Stimulated activated naive B cell treated with anti-CD40 and anti-IgM and Interleukin-4, amounts not matched to agents 10 μg/mL and 1 μg/mL and 100 μg/mL, for 72 hours (primary cell): ENCODE data around the gene SDC3.

Source experiments
- ATAC-seq, 2 donors: fragments of 150-1000 bp; cut with Tn5 transposase; replicated peaks; 2 replicates each; pipeline ENCODE4 v1.10.0; 2021; ENCODE audit warnings: moderate library complexity in 1 of 2
- DNase-seq: peaks from one replicate; pipeline ENCODE4 v3.0.0; 2021
- H3K27ac Mint-ChIP-seq: one replicate; pipeline ENCODE4 v1.8.0; 2022; ENCODE audit warnings: mild to moderate bottlenecking, mixed read lengths
- H3K27me3 Mint-ChIP-seq, 2 donors: one replicate each; pipeline ENCODE4 v1.8.0; 2022; ENCODE audit warnings: mixed read lengths in 2 of 2
- H3K36me3 Mint-ChIP-seq, 2 donors: one replicate each; pipeline ENCODE4 v1.8.0; 2022; ENCODE audit warnings: mixed read lengths in 2 of 2, mild to moderate bottlenecking in 1 of 2
- H3K4me1 Mint-ChIP-seq, 2 donors: one replicate each; pipeline ENCODE4 v1.8.0; 2022; ENCODE audit warnings: mixed read lengths in 2 of 2, mild to moderate bottlenecking in 1 of 2
- H3K4me3 Mint-ChIP-seq, 2 donors: one replicate each; pipeline ENCODE4 v1.8.0; 2022; ENCODE audit warnings: mild to moderate bottlenecking in 2 of 2, mixed read lengths in 2 of 2, moderate library complexity in 1 of 2
- H3K9me3 Mint-ChIP-seq, 2 donors: one replicate each; pipeline ENCODE4 v1.8.0; 2022; ENCODE audit warnings: mixed read lengths in 2 of 2, mild to moderate bottlenecking in 1 of 2

The SDC3 gene

GRCh38 chr1:30884723-30885122 is 23.8 kb downstream of the SDC3 start:
- DNase-seq, result no peak
- no peak overlapping the region for H3K27ac Mint-ChIP-seq
- peaks cover 15 to 20% of the 10 kb centered on the region in 2 donors for H3K4me1 Mint-ChIP-seq
- no peaks in the 10 kb centered on the region for H3K36me3 Mint-ChIP-seq
- peaks cover 56 to 71% of the 10 kb centered on the region in 2 donors for H3K27me3 Mint-ChIP-seq
- no peaks in the 10 kb centered on the region for H3K9me3 Mint-ChIP-seq
- H3K4me3 Mint-ChIP-seq, result no peak overlapping the region
- ATAC-seq, result no peak

- H3K9me3 Mint-ChIP-seq, result no peaks in the 10 kb centered on the region
- DNase-seq, result no peak
- H3K4me1 Mint-ChIP-seq, result peaks cover 14 to 18% of the 10 kb centered on the region in 2 donors
- no peaks in the 10 kb centered on the region for H3K36me3 Mint-ChIP-seq
- H3K27ac Mint-ChIP-seq, result no peak overlapping the region
- no peak for ATAC-seq
- peaks cover 60 to 73% of the 10 kb centered on the region in 2 donors for H3K27me3 Mint-ChIP-seq
- no peak overlapping the region for H3K4me3 Mint-ChIP-seq
These were observed 25.0 kb downstream of the SDC3 start for GRCh38 chr1:30883389-30884172.

- H3K36me3 Mint-ChIP-seq, result no peaks in the 10 kb centered on the region
- no peak overlapping the region for H3K27ac Mint-ChIP-seq
- DNase-seq (no peak), ATAC-seq (no peak)
- no peaks in the 10 kb centered on the region for H3K9me3 Mint-ChIP-seq
- no peak overlapping the region for H3K4me3 Mint-ChIP-seq
- H3K27me3 Mint-ChIP-seq, result peaks cover 65 to 73% of the 10 kb centered on the region in 2 donors
- peaks cover 12 to 15% of the 10 kb centered on the region in 2 donors for H3K4me1 Mint-ChIP-seq
These were observed 25.7 kb downstream of the SDC3 start for GRCh38 chr1:30882678-30883388.

GRCh38 chr1:30881319-30882181 is 27.0 kb downstream of the SDC3 start:
- ATAC-seq (peak; percentile 89 to 92), DNase-seq (peak; percentile 83)
- H3K27ac Mint-ChIP-seq, result peak overlapping the region; percentile 68
- peaks cover 18 to 20% of the 10 kb centered on the region in 2 donors for H3K4me1 Mint-ChIP-seq
- peaks cover 66 to 73% of the 10 kb centered on the region in 2 donors for H3K27me3 Mint-ChIP-seq
- no peaks in the 10 kb centered on the region for H3K36me3 Mint-ChIP-seq
- H3K4me3 Mint-ChIP-seq, result no peak overlapping the region
- no peaks in the 10 kb centered on the region for H3K9me3 Mint-ChIP-seq

GRCh38 chr1:30880678-30881318 is 27.8 kb downstream of the SDC3 start:
- Mint-ChIP-seq H3K27me3 (peaks cover 67 to 73% of the 10 kb centered on the region in 2 donors), H3K4me1 (peaks cover 18 to 20% of the 10 kb centered on the region in 2 donors)
- ATAC-seq, result peak; percentile 46

GRCh38 chr1:30879940-30880677 is 28.4 kb downstream of the SDC3 start:
- no peaks in the 10 kb centered on the region for H3K36me3 Mint-ChIP-seq
- no peak overlapping the region for H3K4me3 Mint-ChIP-seq
- ATAC-seq (no peak), DNase-seq (no peak)
- H3K27me3 Mint-ChIP-seq, result peaks cover 71 to 77% of the 10 kb centered on the region in 2 donors
- H3K27ac Mint-ChIP-seq, result no peak overlapping the region
- no peaks in the 10 kb centered on the region for H3K9me3 Mint-ChIP-seq
- peaks cover 18 to 20% of the 10 kb centered on the region in 2 donors for H3K4me1 Mint-ChIP-seq

More at GRCh38 chr1:30880678-30881318, 27.8 kb downstream of the SDC3 start:
- H3K9me3 Mint-ChIP-seq, result no peaks in the 10 kb centered on the region
- H3K4me3 Mint-ChIP-seq, result no peak overlapping the region
- H3K36me3 Mint-ChIP-seq, result no peaks in the 10 kb centered on the region
- DNase-seq, result no peak
- H3K27ac Mint-ChIP-seq, result peak overlapping the region; percentile 68

- Mint-ChIP-seq H3K36me3 (peaks cover 4% of the 10 kb centered on the region in 2 donors), H3K4me3 (no peak overlapping the region), H3K27ac (no peak overlapping the region), H3K9me3 (peaks cover 0 to 2% of the 10 kb centered on the region in 2 donors), H3K27me3 (peaks cover 76 to 79% of the 10 kb centered on the region in 2 donors), H3K4me1 (peaks cover 18 to 20% of the 10 kb centered on the region in 2 donors)
- DNase-seq, result no peak
- ATAC-seq, result no peak
These were observed 29.3 kb downstream of the SDC3 start for GRCh38 chr1:30879126-30879786.

- Mint-ChIP-seq H3K27ac (no peak overlapping the region), H3K4me1 (peaks cover 18 to 20% of the 10 kb centered on the region in 2 donors), H3K4me3 (no peak overlapping the region), H3K36me3 (peaks cover 7 to 9% of the 10 kb centered on the region in 2 donors), H3K27me3 (peaks cover 80 to 82% of the 10 kb centered on the region in 2 donors), H3K9me3 (peaks cover 3 to 8% of the 10 kb centered on the region in 2 donors)
- ATAC-seq (no peak), DNase-seq (no peak)
These were observed 30.0 kb downstream of the SDC3 start for GRCh38 chr1:30878559-30878958.

GRCh38 chr1:30878016-30878415 is 30.5 kb downstream of the SDC3 start:
- DNase-seq, result no peak
- H3K27me3 Mint-ChIP-seq, result peaks cover 83% of the 10 kb centered on the region in 2 donors
- H3K4me1 Mint-ChIP-seq, result peaks cover 18 to 20% of the 10 kb centered on the region in 2 donors
- H3K36me3 Mint-ChIP-seq, result peaks cover 12% of the 10 kb centered on the region in 2 donors
- H3K27ac Mint-ChIP-seq, result no peak overlapping the region
- peaks cover 9 to 13% of the 10 kb centered on the region in 2 donors for H3K9me3 Mint-ChIP-seq
- H3K4me3 Mint-ChIP-seq, result no peak overlapping the region
- no peak for ATAC-seq

- DNase-seq, result no peak
- H3K4me1 Mint-ChIP-seq, result peaks cover 18 to 19% of the 10 kb centered on the region in 2 donors
These were observed 31.2 kb downstream of the SDC3 start for GRCh38 chr1:30877205-30877912.

GRCh38 chr1:30876451-30877204 is 31.9 kb downstream of the SDC3 start:
- H3K27ac Mint-ChIP-seq, result no peak overlapping the region
- H3K4me3 Mint-ChIP-seq, result no peak overlapping the region
- DNase-seq (no peak), ATAC-seq (no peak)
- H3K9me3 Mint-ChIP-seq, result peaks cover 21 to 26% of the 10 kb centered on the region in 2 donors
- H3K27me3 Mint-ChIP-seq, result peaks cover 79 to 83% of the 10 kb centered on the region in 2 donors
- peaks cover 24% of the 10 kb centered on the region in 2 donors for H3K36me3 Mint-ChIP-seq
- peaks cover 12% of the 10 kb centered on the region in 2 donors for H3K4me1 Mint-ChIP-seq

More at GRCh38 chr1:30877205-30877912, 31.2 kb downstream of the SDC3 start:
- H3K4me3 Mint-ChIP-seq, result no peak overlapping the region
- no peak overlapping the region for H3K27ac Mint-ChIP-seq
- H3K27me3 Mint-ChIP-seq, result peaks cover 79 to 82% of the 10 kb centered on the region in 2 donors
- peaks cover 15 to 19% of the 10 kb centered on the region in 2 donors for H3K9me3 Mint-ChIP-seq
- no peak for ATAC-seq
- H3K36me3 Mint-ChIP-seq, result peaks cover 18% of the 10 kb centered on the region in 2 donors
